Fibroblast of lung (primary cell): ENCODE measurements around the gene KCNN3. TPM values are rescaled to one million over a fixed set of nuclear protein-coding genes. Genes with fewer than 3 reads are reported as not detected.

Source experiments
- DNase-seq, 2 donors: peaks; one replicate each; pipeline versions ENCODE4 v3.0.0 to v3.0.0-alpha.2; 2010; ENCODE audit warnings: low read depth in 2 of 2
- H2AFZ ChIP-seq: 2 replicates; pipeline ENCODE4 v1.5.1; 2012; ENCODE audit warnings: low read length, control low read depth, inconsistent platforms
- H3K27ac ChIP-seq: 2 replicates; pipeline ENCODE4 v1.5.1; 2011; ENCODE audit warnings: low read length, control low read depth; ENCODE audit not compliant: insufficient read depth
- H3K27me3 ChIP-seq: 2 replicates; pipeline ENCODE4 v1.5.1; 2011; ENCODE audit warnings: mild to moderate bottlenecking, low read length; ENCODE audit not compliant: control insufficient read depth, insufficient read depth
- H3K36me3 ChIP-seq: 2 replicates; pipeline ENCODE4 v1.5.1; 2011; ENCODE audit warnings: low read length; ENCODE audit not compliant: control insufficient read depth, insufficient read depth
- H3K4me1 ChIP-seq: 2 replicates; pipeline ENCODE4 v1.5.1; 2011; ENCODE audit warnings: low read length; ENCODE audit not compliant: control insufficient read depth, insufficient read depth; ENCODE audit errors: extremely low read depth
- H3K4me2 ChIP-seq: 2 replicates; pipeline ENCODE4 v1.5.1; 2011; ENCODE audit warnings: low read length, control low read depth; ENCODE audit not compliant: insufficient read depth; ENCODE audit errors: extremely low read depth
- H3K4me3 ChIP-seq, 4 experiments: fragments of 200-600 bp in 1 of 4; sonication (generic) in 1 of 4; replicated peaks in 1 of 4; 2 replicates each; pipeline ENCODE4 v1.5.1; 2011 to 2016; ENCODE audit warnings: low read length in 4 of 4, low read depth in 3 of 4, mild to moderate bottlenecking in 3 of 4, control low read depth in 2 of 4, inconsistent platforms in 1 of 4, mixed read lengths in 1 of 4; ENCODE audit not compliant: insufficient read depth in 1 of 4; ENCODE audit errors: control extremely low read depth in 1 of 4
- H3K79me2 ChIP-seq: 2 replicates; pipeline ENCODE4 v1.5.1; 2012; ENCODE audit warnings: mild to moderate bottlenecking, low read length, inconsistent platforms; ENCODE audit not compliant: control insufficient read depth, insufficient read depth
- H3K9ac ChIP-seq: 2 replicates; pipeline ENCODE4 v1.5.1; 2011; ENCODE audit warnings: mild to moderate bottlenecking, low read length, control low read depth; ENCODE audit not compliant: insufficient read depth
- H3K9me3 ChIP-seq: 2 replicates; pipeline ENCODE4 v1.5.1; 2012; ENCODE audit warnings: low read depth, low read length; ENCODE audit not compliant: control insufficient read depth, insufficient read depth
- H4K20me1 ChIP-seq: 2 replicates; pipeline ENCODE4 v1.5.1; 2011; ENCODE audit warnings: low read length; ENCODE audit not compliant: control insufficient read depth, insufficient read depth; ENCODE audit errors: extremely low read depth
- EZH2 ChIP-seq: IDR thresholded peaks from 2 replicates; pipeline ENCODE4 v1.5.1; 2012; ENCODE audit warnings: low read length, control low read depth, mild to moderate bottlenecking; ENCODE audit errors: missing control alignments
- polyA plus RNA-seq, 2 donors: library from polyadenylated mRNA; depleted of rRNA in 1 of 2; stranded (reverse) in 1 of 2; unstranded in 1 of 2; fragments of >200 nt; gene quantifications; 2 replicates each; pipeline ENCODE4 v1.2.1, GENCODE V29; 2011 to 2012; ENCODE audit warnings: missing spikeins in 1 of 2
- total RNA-seq: library from RNA; depleted of rRNA; stranded (reverse); fragments of >200 nt; gene quantifications from 2 replicates; pipeline ENCODE4 v1.2.1, GENCODE V29; 2014
- TF ChIP-seq, protein P1 (sequence below), 2 donors: IDR thresholded peaks in 1 of 2; conservative IDR thresholded peaks in 1 of 2; 1 replicate in 1 of 2; 2 replicates in 1 of 2; pipeline ENCODE4 v1.5.1; 2011 to 2012; ENCODE audit warnings: low read length in 2 of 2, control low read depth in 1 of 2, inconsistent platforms in 1 of 2, low read depth in 1 of 2, mild to moderate bottlenecking in 1 of 2

Gene KCNN3
- total and polyA plus RNA-seq, 2 donors (not counting 1 experiment from before 2014, with no cell fraction given), result not detected

GRCh38 chr1:154666051-154666790 lies 203.9 kb downstream of the KCNN3 start:
- Histone ChIP-seq H3K4me3 (no peak overlapping the region), H3K36me3 (no peaks in the 10 kb centered on the region), H3K27ac (no peak overlapping the region), H2AFZ (no peak overlapping the region), H3K9ac (no peak overlapping the region), H3K79me2 (no peaks in the 10 kb centered on the region), H3K9me3 (no peaks in the 10 kb centered on the region), H3K4me1 (no peaks in the 10 kb centered on the region), H4K20me1 (no peaks in the 10 kb centered on the region), H3K4me2 (no peak overlapping the region), H3K27me3 (peaks cover 10% of the 10 kb centered on the region)
- TF ChIP-seq, protein P1, sequence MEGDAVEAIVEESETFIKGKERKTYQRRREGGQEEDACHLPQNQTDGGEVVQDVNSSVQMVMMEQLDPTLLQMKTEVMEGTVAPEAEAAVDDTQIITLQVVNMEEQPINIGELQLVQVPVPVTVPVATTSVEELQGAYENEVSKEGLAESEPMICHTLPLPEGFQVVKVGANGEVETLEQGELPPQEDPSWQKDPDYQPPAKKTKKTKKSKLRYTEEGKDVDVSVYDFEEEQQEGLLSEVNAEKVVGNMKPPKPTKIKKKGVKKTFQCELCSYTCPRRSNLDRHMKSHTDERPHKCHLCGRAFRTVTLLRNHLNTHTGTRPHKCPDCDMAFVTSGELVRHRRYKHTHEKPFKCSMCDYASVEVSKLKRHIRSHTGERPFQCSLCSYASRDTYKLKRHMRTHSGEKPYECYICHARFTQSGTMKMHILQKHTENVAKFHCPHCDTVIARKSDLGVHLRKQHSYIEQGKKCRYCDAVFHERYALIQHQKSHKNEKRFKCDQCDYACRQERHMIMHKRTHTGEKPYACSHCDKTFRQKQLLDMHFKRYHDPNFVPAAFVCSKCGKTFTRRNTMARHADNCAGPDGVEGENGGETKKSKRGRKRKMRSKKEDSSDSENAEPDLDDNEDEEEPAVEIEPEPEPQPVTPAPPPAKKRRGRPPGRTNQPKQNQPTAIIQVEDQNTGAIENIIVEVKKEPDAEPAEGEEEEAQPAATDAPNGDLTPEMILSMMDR (conservative IDR thresholded peaks at IDR 0.05 in 1 of 2, IDR thresholded peaks at IDR 0.05 in 1 of 2; ENCODE audit: low read depth in 1 of 2, low read length in 2 of 2), result no peak
- TF ChIP-seq EZH2, result no peak
- DNase-seq, result no peak

- no peaks in the 10 kb centered on the region for H3K4me1 ChIP-seq
- H3K4me3 ChIP-seq, result no peak overlapping the region
- no peaks in the 10 kb centered on the region for H4K20me1 ChIP-seq
- TF ChIP-seq, protein P1 (conservative IDR thresholded peaks at IDR 0.05 in 1 of 2, IDR thresholded peaks at IDR 0.05 in 1 of 2; ENCODE audit: low read depth in 1 of 2, low read length in 2 of 2), result no peak
- TF ChIP-seq EZH2, result no peak
- no peaks in the 10 kb centered on the region for H3K9me3 ChIP-seq
- no peak overlapping the region for H2AFZ ChIP-seq
- H3K27me3 ChIP-seq, result peaks cover 17% of the 10 kb centered on the region
- no peak for DNase-seq
- no peaks in the 10 kb centered on the region for H3K36me3 ChIP-seq
- no peak overlapping the region for H3K27ac ChIP-seq
- no peak overlapping the region for H3K4me2 ChIP-seq
- no peak overlapping the region for H3K9ac ChIP-seq
- H3K79me2 ChIP-seq, result no peaks in the 10 kb centered on the region
Observed at GRCh38 chr1:154664331-154665002, 205.6 kb downstream of the KCNN3 start.

GRCh38 chr1:154663471-154664060 lies 206.5 kb downstream of the KCNN3 start:
- TF ChIP-seq EZH2, result no peak
- TF ChIP-seq, protein P1 (conservative IDR thresholded peaks at IDR 0.05 in 1 of 2, IDR thresholded peaks at IDR 0.05 in 1 of 2; ENCODE audit: low read depth in 1 of 2, low read length in 2 of 2), result no peak
- Histone ChIP-seq H2AFZ (no peak overlapping the region), H4K20me1 (no peaks in the 10 kb centered on the region), H3K27me3 (peaks cover 17% of the 10 kb centered on the region), H3K4me3 (no peak overlapping the region), H3K36me3 (no peaks in the 10 kb centered on the region), H3K27ac (no peak overlapping the region), H3K4me1 (no peaks in the 10 kb centered on the region), H3K79me2 (no peaks in the 10 kb centered on the region), H3K9me3 (no peaks in the 10 kb centered on the region), H3K4me2 (no peak overlapping the region), H3K9ac (no peak overlapping the region)
- no peak for DNase-seq
